Fibroblast of pulmonary artery (primary cell): ENCODE results near the gene SPIRE1.

Source experiments
- DNase-seq: peaks from one replicate; pipeline ENCODE4 v3.0.0-alpha.2; 2010; ENCODE audit warnings: low read depth
- H3K4me3 ChIP-seq: replicated peaks from 2 replicates; pipeline ENCODE4 v1.5.1; 2011; ENCODE audit warnings: low read depth, mild to moderate bottlenecking, control low read depth, low read length, moderate library complexity
- TF ChIP-seq, protein P1 (sequence below): IDR thresholded peaks from 2 replicates; pipeline ENCODE4 v1.5.1; 2011; ENCODE audit warnings: mild to moderate bottlenecking, control low read depth, low read length, inconsistent platforms; ENCODE audit errors: missing control alignments

Gene SPIRE1

DNA sequence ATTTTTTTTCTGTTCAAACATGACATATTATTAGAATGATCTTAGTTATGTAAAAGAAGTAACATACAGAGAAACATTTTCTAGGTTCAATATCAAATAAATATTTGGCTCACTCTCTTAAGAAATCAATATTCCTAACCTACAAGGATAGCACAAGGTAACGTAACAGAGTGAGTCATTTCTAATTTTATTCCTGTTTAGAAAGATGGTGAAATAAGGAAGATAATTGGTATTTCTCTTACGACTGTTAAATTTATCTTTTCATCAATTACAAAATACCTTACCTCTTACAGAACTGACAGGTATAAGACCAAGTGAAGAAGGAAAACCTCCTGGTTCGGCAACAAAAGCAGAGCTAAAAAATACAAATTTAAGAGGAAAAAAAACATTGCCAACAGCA is 205.1 kb downstream of the SPIRE1 start:
- TF ChIP-seq, protein P1, sequence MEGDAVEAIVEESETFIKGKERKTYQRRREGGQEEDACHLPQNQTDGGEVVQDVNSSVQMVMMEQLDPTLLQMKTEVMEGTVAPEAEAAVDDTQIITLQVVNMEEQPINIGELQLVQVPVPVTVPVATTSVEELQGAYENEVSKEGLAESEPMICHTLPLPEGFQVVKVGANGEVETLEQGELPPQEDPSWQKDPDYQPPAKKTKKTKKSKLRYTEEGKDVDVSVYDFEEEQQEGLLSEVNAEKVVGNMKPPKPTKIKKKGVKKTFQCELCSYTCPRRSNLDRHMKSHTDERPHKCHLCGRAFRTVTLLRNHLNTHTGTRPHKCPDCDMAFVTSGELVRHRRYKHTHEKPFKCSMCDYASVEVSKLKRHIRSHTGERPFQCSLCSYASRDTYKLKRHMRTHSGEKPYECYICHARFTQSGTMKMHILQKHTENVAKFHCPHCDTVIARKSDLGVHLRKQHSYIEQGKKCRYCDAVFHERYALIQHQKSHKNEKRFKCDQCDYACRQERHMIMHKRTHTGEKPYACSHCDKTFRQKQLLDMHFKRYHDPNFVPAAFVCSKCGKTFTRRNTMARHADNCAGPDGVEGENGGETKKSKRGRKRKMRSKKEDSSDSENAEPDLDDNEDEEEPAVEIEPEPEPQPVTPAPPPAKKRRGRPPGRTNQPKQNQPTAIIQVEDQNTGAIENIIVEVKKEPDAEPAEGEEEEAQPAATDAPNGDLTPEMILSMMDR = no peak
- no peak for DNase-seq
- no peak overlapping the region for H3K4me3 ChIP-seq

DNA sequence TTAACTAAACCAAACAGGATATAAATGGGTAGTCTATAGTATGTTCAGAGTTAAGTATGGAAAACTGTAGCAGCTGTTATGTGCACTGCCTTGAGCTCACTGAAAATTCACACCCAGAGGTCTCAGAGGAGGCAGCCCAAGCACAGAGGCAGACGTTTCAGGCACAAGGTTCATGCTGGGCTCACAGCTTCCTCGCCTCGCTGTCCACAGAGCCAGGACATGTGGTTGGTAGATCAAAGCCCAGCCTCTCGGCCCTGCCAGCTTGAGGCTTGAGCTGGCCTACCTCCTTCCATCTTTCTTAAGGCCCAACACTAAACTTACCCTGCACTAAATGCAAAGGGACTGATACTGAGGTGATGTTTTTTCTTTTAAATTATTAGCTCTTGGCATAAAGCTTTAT is 206.5 kb downstream of the SPIRE1 start:
- no peak for DNase-seq
- H3K4me3 ChIP-seq = no peak overlapping the region
- TF ChIP-seq, protein P1 = no peak

DNA sequence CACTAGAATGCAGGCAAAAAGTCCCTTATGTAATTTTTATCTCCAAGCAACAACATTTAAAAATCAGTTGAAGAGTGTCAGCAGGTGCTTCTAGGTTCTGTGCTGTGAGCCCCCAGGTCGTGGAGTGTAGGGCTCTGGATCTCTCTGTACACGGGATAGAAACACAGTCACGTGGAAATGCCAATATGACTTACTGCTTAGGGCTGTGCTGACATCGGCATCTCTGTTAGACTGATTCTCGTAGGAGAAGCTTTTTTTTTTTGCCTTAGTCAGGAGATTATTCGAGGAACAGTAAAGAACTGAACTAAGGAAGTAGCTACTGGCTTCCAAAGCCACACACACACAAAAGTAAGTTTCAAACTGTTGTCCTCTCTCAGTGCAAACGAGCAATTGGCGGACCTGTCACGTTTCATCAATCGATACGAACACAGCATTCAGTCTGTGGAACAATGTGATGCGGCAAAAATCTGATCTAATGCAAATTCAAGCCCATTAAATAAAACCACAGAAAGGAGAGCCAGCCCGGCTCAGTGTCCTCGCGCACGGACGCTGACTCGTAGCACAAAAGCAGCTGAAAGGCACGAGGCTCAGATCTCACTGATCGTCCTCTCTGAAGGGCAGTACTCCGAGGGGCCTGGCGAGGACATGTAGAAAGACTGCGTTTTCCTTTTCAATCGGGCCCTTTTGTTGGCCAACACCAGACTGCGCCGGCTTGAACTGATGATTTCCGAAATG is 208.7 kb downstream of the SPIRE1 start:
- TF ChIP-seq, protein P1 = no peak
- no peak for DNase-seq
- no peak overlapping the region for H3K4me3 ChIP-seq

DNA sequence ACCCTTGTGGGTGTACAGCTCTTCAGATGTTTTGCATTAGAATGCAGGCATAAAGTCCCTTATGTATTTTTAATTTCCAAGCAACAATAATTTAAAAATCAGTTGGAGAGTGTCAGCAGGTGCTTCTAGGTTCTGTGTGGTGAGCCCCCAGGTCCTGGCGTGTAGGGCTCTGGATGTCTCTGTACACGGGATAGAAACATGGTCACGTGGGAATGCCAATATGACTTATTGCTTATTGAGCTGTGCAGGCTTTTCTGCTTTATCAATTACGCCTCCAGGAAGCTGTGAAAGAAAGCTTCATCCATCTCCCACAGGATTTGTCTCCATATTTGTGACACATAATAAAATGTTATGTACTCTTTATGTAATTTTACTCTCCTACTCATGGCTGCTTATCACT is 212.4 kb downstream of the SPIRE1 start:
- DNase-seq = no peak
- no peak overlapping the region for H3K4me3 ChIP-seq
- TF ChIP-seq, protein P1 = no peak

DNA sequence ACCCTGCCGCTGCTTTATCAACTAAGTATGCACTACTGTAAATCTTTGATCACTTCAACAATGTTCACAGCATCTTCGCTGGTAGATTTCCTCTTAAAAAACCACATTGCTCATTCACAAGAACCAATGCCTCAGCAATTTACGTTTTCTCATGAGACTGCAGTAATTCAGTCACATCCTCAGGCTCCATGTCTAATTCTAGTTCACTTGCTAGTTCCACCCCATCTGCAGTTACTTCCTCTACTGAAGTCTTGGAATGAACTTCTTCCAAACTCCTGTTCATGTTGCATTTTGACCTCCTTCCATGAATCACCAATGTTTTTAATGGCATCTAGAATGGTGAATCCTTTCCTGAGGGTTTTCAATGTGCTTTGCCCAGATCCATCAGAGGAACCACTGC is 214.4 kb downstream of the SPIRE1 start:
- DNase-seq = no peak

DNA sequence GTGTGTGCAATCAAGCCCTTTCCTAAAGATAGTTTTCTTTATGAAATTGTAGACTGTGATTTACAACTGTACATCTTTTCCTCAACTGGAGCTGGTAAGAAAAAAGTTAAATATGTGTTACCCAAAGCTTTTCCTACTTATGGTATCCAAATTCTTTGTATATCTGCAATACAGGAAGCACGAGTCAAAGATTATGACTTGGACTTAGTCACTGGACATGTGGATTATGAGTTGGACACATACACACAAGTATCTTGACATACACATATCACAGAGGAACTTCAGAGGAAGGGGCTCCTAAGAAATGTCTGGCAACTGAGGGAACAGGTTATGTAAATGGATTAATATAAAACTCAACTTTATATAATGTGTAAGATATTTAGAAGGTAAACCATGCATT is 215.0 kb downstream of the SPIRE1 start:
- TF ChIP-seq, protein P1 = no peak
- H3K4me3 ChIP-seq = no peak overlapping the region
- peak; percentile 37 for DNase-seq

More for the DNA sequence above, 214.4 kb downstream of the SPIRE1 start:
- TF ChIP-seq, protein P1 = no peak
- no peak overlapping the region for H3K4me3 ChIP-seq

DNA sequence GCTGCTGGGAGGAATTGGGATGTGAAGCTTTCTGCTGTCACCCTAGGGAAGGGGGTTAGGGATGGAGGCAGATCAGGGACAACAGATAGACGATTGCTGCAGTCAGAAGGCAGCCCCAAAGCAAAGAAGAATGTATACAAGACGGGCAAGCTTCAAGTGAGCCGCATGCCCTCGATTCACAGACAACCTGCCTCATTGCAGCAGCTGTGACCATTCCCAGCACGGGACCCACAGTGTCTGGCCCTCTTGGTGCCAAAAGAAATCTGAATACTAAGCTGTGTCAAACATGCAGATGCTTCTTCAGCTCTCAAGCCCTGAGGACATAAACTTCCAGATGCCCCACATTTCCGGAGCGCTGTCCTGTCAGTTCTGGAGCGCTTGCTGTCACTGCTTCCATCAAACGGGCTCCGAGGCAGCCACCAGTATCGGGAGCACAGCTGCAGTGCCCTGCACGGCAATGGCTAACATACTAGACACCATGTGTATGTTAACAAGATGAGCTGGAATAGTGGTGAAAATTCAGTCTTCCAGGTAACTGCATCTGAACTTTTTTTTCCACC is 216.4 kb downstream of the SPIRE1 start:
- no peak overlapping the region for H3K4me3 ChIP-seq
- DNase-seq = no peak
- TF ChIP-seq, protein P1 = no peak
